Measurements from ENCODE around the gene PMM2. TPM values are rescaled to one million over a fixed set of nuclear protein-coding genes. Genes with fewer than 3 reads are reported as not detected.

Gene PMM2
- total RNA-seq, 1 donor = 53.5 TPM

DNA sequence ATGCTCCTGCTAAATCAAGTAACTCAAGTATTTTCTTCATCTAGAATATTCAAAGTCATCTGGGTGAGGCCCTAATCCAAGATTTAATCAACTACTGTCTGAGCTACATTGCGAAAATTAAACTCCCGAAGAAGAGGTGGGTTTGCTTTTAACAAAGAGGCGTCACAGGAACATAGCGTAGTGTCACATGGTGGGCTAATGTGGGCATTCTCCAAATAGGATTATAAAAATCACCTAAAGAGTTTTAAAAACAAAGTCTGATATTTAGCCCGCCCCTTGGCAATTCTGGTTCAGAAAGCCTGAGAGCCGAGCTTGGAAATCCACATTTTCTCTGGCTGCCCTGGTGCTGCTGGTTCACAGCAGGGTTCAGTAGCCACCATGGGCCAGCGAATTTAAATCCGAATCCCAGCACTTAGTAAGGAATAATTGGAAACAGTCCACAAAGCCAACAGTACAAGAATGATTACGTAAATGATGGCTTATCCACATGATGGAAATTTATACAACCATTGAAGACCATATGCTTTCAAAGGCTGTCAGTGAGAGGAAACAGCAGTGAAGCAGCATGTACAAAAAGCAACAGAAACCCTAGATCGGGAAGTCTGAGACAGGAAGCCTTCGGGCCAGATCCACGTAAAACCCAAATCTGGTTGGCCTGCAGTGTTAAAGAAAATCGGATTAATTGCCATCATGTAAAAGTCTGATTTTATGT, 8.8 kb downstream of the PMM2 start:
- no peak overlapping the region for H3K4me3 ChIP-seq (ENCODE audit: low read depth, low read length)
- TF ChIP-seq CTCF (IDR thresholded peaks at IDR 0.05; ENCODE audit: insufficient read depth, low read depth, low read length) = no peak
- DNase-seq (ENCODE audit: low read depth) = peak; percentile 21

DNA sequence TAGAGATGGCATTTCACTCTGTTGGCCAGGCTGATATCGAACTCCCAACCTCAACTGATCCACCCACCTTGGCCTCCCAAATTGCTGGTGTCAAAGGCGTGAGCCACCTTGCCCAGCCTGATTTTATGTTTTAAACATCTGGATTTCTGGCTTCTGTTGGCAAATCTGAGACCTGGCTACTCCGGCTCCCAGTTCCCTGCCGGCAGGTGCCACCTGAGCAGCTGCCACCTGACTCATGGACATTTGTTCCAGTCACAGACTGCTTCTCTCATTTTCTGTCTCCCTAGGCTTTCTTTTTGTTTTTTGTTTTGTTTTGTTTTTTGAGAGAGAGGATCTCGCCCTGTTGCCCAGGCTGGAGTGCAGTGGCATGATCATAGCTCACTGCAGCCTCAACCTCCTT, 9.6 kb downstream of the PMM2 start:
- DNase-seq (ENCODE audit: low read depth) = no peak
- TF ChIP-seq CTCF (IDR thresholded peaks at IDR 0.05; ENCODE audit: insufficient read depth, low read depth, low read length) = no peak
- H3K4me3 ChIP-seq (ENCODE audit: low read depth, low read length) = no peak overlapping the region

- TF ChIP-seq CTCF (IDR thresholded peaks at IDR 0.05; ENCODE audit: insufficient read depth, low read depth, low read length) = no peak
- DNase-seq (ENCODE audit: low read depth) = no peak
- no peak overlapping the region for H3K4me3 ChIP-seq (ENCODE audit: low read depth, low read length)
Observed at GRCh38 chr16:8808009-8808408, 10.4 kb downstream of the PMM2 start.

GRCh38 chr16:8808613-8809353, 11.1 kb downstream of the PMM2 start:
- no peak for TF ChIP-seq CTCF (IDR thresholded peaks at IDR 0.05; ENCODE audit: insufficient read depth, low read depth, low read length)
- H3K4me3 ChIP-seq (ENCODE audit: low read depth, low read length) = no peak overlapping the region
- DNase-seq (ENCODE audit: low read depth) = no peak

- no peak overlapping the region for H3K4me3 ChIP-seq (ENCODE audit: low read depth, low read length)
- TF ChIP-seq CTCF (IDR thresholded peaks at IDR 0.05; ENCODE audit: insufficient read depth, low read depth, low read length) = no peak
- no peak for DNase-seq (ENCODE audit: low read depth)
Observed at GRCh38 chr16:8812162-8812843, 14.7 kb downstream of the PMM2 start.

DNA sequence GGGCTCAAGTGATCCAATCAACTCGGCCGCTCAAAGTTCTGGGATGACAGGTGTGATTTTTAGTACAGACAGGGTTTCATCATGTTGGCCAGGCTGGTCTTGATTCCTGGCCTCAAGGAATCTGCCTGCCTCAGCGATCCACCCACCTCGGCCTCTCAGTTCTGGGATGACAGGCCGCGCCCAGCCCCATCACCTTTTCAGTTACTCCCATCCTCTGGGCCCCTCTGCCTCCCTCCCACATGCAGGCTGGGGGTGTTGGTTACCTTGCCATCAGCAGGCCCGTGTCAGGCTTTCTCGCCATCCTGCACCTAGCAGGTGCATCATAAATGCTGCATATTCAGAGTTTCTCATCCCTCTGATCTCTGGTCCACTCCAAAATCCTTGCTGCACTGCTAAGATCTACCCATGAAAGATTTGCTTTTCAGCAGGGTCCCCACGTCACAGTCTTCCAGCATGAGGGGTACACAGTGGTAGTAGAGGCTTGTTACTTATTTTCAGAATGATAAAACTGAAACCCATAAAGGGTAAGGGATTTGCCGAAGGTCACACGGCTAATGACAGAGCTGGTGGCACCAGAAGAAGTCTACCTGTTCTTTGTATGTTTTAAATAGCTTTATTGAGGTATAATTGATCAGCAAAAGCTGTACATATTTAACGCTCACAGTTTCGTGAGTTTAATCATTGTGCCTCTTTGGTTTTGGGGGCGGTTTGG, 16.6 kb downstream of the PMM2 start:
- DNase-seq (ENCODE audit: low read depth) = no peak
- TF ChIP-seq CTCF (IDR thresholded peaks at IDR 0.05; ENCODE audit: insufficient read depth, low read depth, low read length) = no peak
- H3K4me3 ChIP-seq (ENCODE audit: low read depth, low read length) = no peak overlapping the region

Data from fibroblast of villous mesenchyme (primary cell).